Testis (tissue), 2 donors: ENCODE data around the gene KLHL2.
"Not testable (repeated sequence)": the region's sequence is repeated elsewhere in the genome, so short reads cannot be mapped to it uniquely, and the experiment has no call there.

Experiments used
- CTCF ChIP-seq, 3 experiments: fragments of 450-650 bp in 2 of 3; fragments of 200-600 bp in 1 of 3; sonication (generic) in 1 of 3; IDR thresholded peaks; one replicate each; pipeline ENCODE4 v1.5.1; 2016 to 2019; ENCODE audit warnings: antibody characterized with exemption in 3 of 3, mild to moderate bottlenecking in 2 of 3, moderate library complexity in 1 of 3
- POLR2A ChIP-seq: fragments of 450-650 bp; IDR thresholded peaks from one replicate; pipeline ENCODE4 v1.6.1; 2017; ENCODE audit warnings: antibody characterized with exemption, mild to moderate bottlenecking, moderate library complexity

- not testable (repeated sequence) for TF ChIP-seq CTCF (IDR thresholded peaks at IDR 0.05); POLR2A
Measured at GRCh38 chr4:165275357-165275756, 68.0 kb downstream of the KLHL2 start.
